DOHH2 (cell line): ENCODE measurements around the gene MAPK6.
"Not testable (repeated sequence)": the region's sequence is repeated elsewhere in the genome, so short reads cannot be mapped to it uniquely, and the experiment has no call there.

ENCODE experiments used
- H3F3A ChIP-seq: fragments of 200-600 bp; sonication (generic), shearing (Covaris generic); 2 replicates; pipeline ENCODE4 v1.6.0; 2016; ENCODE audit warnings: antibody characterized with exemption, mild to moderate bottlenecking; ENCODE audit not compliant: control insufficient read depth, insufficient read depth
- H3K27ac ChIP-seq: fragments of 200-600 bp; sonication (generic); 2 replicates; pipeline ENCODE4 v1.5.1; 2014; ENCODE audit warnings: low read depth, mild to moderate bottlenecking, low read length, moderate library complexity
- H3K27me3 ChIP-seq: fragments of 200-600 bp; sonication (generic); 2 replicates; pipeline ENCODE4 v1.6.1; 2014; ENCODE audit warnings: mild to moderate bottlenecking, low read length, mixed read lengths; ENCODE audit not compliant: control insufficient read depth
- H3K36me3 ChIP-seq: fragments of 200-600 bp; sonication (generic); 2 replicates; pipeline ENCODE4 v1.6.1; 2014; ENCODE audit warnings: mild to moderate bottlenecking, low read length, moderate library complexity, mixed read lengths; ENCODE audit not compliant: control insufficient read depth
- H3K4me1 ChIP-seq: fragments of 200-600 bp; sonication (generic); 2 replicates; pipeline ENCODE4 v1.6.1; 2014; ENCODE audit warnings: mild to moderate bottlenecking, low read length, mixed read lengths; ENCODE audit not compliant: control insufficient read depth
- H3K4me2 ChIP-seq: fragments of 200-600 bp; sonication (generic); 2 replicates; pipeline ENCODE4 v1.6.0; 2014; ENCODE audit warnings: mild to moderate bottlenecking, low read length, moderate library complexity
- H3K4me3 ChIP-seq: fragments of 200-600 bp; sonication (generic); 2 replicates; pipeline ENCODE4 v1.5.1; 2014; ENCODE audit warnings: mild to moderate bottlenecking, low read length, mixed read lengths
- H3K79me2 ChIP-seq: fragments of 200-600 bp; sonication (generic); 2 replicates; pipeline ENCODE4 v1.6.1; 2014; ENCODE audit warnings: mild to moderate bottlenecking, low read length, mixed read lengths; ENCODE audit not compliant: control insufficient read depth
- H3K9me2 ChIP-seq: fragments of 200-600 bp; sonication (generic); replicated peaks from 2 replicates; pipeline ENCODE4 v1.6.1; 2014; ENCODE audit warnings: mild to moderate bottlenecking, low read length, mixed read lengths; ENCODE audit not compliant: control insufficient read depth
- H3K9me3 ChIP-seq: fragments of 200-600 bp; sonication (generic); 2 replicates; pipeline ENCODE4 v1.6.1; 2014; ENCODE audit warnings: antibody characterized with exemption, low read length, mixed read lengths; ENCODE audit not compliant: control insufficient read depth, insufficient read depth
- H4K20me1 ChIP-seq: fragments of 200-600 bp; sonication (generic); 2 replicates; pipeline ENCODE4 v1.6.0; 2014; ENCODE audit warnings: low read depth, mild to moderate bottlenecking, antibody characterized with exemption, low read length, moderate library complexity; ENCODE audit not compliant: control insufficient read depth, insufficient read depth
- CTCF ChIP-seq: fragments of 200-600 bp; sonication (generic); IDR thresholded peaks from one replicate; pipeline ENCODE4 v1.5.1; 2014; ENCODE audit warnings: antibody characterized with exemption, mild to moderate bottlenecking, low read depth, low read length; ENCODE audit not compliant: poor library complexity, severe bottlenecking
- EZH2phosphoT487 ChIP-seq: fragments of 200-600 bp; sonication (generic); IDR thresholded peaks from 2 replicates; pipeline ENCODE4 v1.6.1; 2017; ENCODE audit warnings: borderline replicate concordance, mild to moderate bottlenecking, antibody characterized with exemption, low read length, moderate library complexity, mixed read lengths

MAPK6 gene

GRCh38 chr15:52095597-52096262 lies 76.7 kb downstream of the MAPK6 start:
- no peaks in the 10 kb centered on the region for H3K79me2 ChIP-seq
- no peak overlapping the region for H3K4me3 ChIP-seq
- no peak overlapping the region for H3K27ac ChIP-seq
- TF ChIP-seq EZH2phosphoT487: no peak
- no peak for TF ChIP-seq CTCF
- H3K9me2 ChIP-seq: no peaks in the 10 kb centered on the region
- peaks cover 10% of the 10 kb centered on the region; the same call in 1 of the 2 replicates for H3K27me3 ChIP-seq
- no peaks in the 10 kb centered on the region for H4K20me1 ChIP-seq
- H3K4me1 ChIP-seq: no peaks in the 10 kb centered on the region
- H3K9me3 ChIP-seq: no peaks in the 10 kb centered on the region
- no peaks in the 10 kb centered on the region for H3F3A ChIP-seq
- no peak overlapping the region for H3K4me2 ChIP-seq
- no peaks in the 10 kb centered on the region for H3K36me3 ChIP-seq

GRCh38 chr15:52096536-52096935 lies 77.5 kb downstream of the MAPK6 start:
- not testable (repeated sequence) for H3K4me2 ChIP-seq, H3K9me2 ChIP-seq, H3F3A ChIP-seq, H3K4me3 ChIP-seq, H3K27ac ChIP-seq, H3K36me3 ChIP-seq, H3K9me3 ChIP-seq, H3K4me1 ChIP-seq, H3K79me2 ChIP-seq, H4K20me1 ChIP-seq
- H3K27me3 ChIP-seq: peaks cover 10% of the 10 kb centered on the region; the same call in 1 of the 2 replicates

GRCh38 chr15:52097180-52097579 lies 78.2 kb downstream of the MAPK6 start:
- Histone ChIP-seq H4K20me1 (no peaks in the 10 kb centered on the region), H3K4me2 (no peak overlapping the region), H3K9me3 (no peaks in the 10 kb centered on the region), H3K36me3 (no peaks in the 10 kb centered on the region), H3K4me1 (peaks cover 6% of the 10 kb centered on the region), H3F3A (no peaks in the 10 kb centered on the region), H3K27me3 (peaks cover 10% of the 10 kb centered on the region; the same call in 1 of the 2 replicates), H3K27ac (no peak overlapping the region), H3K79me2 (no peaks in the 10 kb centered on the region), H3K4me3 (no peak overlapping the region), H3K9me2 (no peaks in the 10 kb centered on the region)
- TF ChIP-seq CTCF (no peak), EZH2phosphoT487 (no peak)

GRCh38 chr15:52098323-52098722 lies 79.3 kb downstream of the MAPK6 start:
- Histone ChIP-seq H4K20me1 (no peaks in the 10 kb centered on the region), H3K36me3 (no peaks in the 10 kb centered on the region), H3K27ac (no peak overlapping the region), H3F3A (no peaks in the 10 kb centered on the region), H3K79me2 (no peaks in the 10 kb centered on the region), H3K4me1 (peaks cover 10% of the 10 kb centered on the region), H3K4me3 (no peak overlapping the region), H3K9me2 (no peaks in the 10 kb centered on the region), H3K27me3 (peaks cover 10% of the 10 kb centered on the region; the same call in 1 of the 2 replicates), H3K4me2 (no peak overlapping the region), H3K9me3 (no peaks in the 10 kb centered on the region)
- TF ChIP-seq EZH2phosphoT487: no peak
- TF ChIP-seq CTCF: no peak
